ENCODE data around the gene SNX4. TPM values are rescaled to one million over a fixed set of nuclear protein-coding genes. Genes with fewer than 3 reads are reported as not detected.
A peak's percentile ranks its signal among the peaks of the same experiment; 100 is the strongest.
"Not testable (repeated sequence)": the region's sequence is repeated elsewhere in the genome, so short reads cannot be mapped to it uniquely, and the experiment has no call there.

Gene SNX4
- polyA plus RNA-seq, 2 of the 4 experiments (the other 2 are of a cell fraction) = 19.1 to 21.7 TPM

DNA sequence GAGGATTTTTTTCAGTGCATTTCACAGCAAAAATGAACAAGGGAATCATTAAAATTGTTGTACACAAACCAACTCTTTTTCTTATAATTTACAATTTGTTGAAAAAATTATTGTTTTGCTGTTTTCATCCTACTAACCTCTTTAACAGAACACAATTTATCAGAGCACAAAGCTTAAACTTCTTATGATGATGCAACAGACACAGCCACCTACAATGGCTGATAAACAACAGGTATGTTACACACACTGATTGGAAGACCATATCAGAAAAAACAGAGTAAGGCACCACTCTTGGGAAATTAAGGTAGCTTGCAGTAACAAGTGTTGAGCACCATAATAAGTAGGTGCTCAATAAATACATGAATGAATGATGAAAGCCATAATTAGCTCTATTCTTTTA lies 8.9 kb upstream of the SNX4 start:
- H3K4me2 ChIP-seq = no peak overlapping the region
- ATAC-seq (no peak), FAIRE-seq (no peak), DNase-seq (ENCODE audit: low read depth in 1 of 2, low spot score in 1 of 2) (no peak)
- no peak overlapping the region for H3K27ac ChIP-seq
- ChIA-PET CTCF (interaction anchor here (0.8 kb wide), 1 partner anchor 8 kb away, joined by 3 read pairs; the partner anchor contains the start of gene SNX4), POLR2A (interaction anchor here (0.7 kb wide), 1 partner anchor 1081 kb away, joined by 3 read pairs; no protein-coding TSS in a partner anchor)
- H3K4me3 ChIP-seq = no peak overlapping the region
- no peak for TF ChIP-seq KDM1A (IDR thresholded peaks at IDR 0.05; ENCODE audit: low read depth)
- no peak for TF ChIP-seq NR3C1 (IDR thresholded peaks at IDR 0.05)
- TF ChIP-seq ZC3H11A (IDR thresholded peaks at IDR 0.05) = no peak
- no peak for TF ChIP-seq SMC3 (IDR thresholded peaks at IDR 0.05)
- TF ChIP-seq POLR2AphosphoS2 (conservative IDR thresholded peaks at IDR 0.05; ENCODE audit: low read length) = no peak
- TF ChIP-seq MAZ (IDR thresholded peaks at IDR 0.05; ENCODE audit: borderline replicate concordance, low read depth, low read length) = no peak
- TF ChIP-seq FOXS1 (CRISPR knock-in tag; IDR thresholded peaks at IDR 0.05) = no peak
- no peaks in the 10 kb centered on the region for H3K4me1 ChIP-seq
- H3K9me3 ChIP-seq = no peaks in the 10 kb centered on the region

DNA sequence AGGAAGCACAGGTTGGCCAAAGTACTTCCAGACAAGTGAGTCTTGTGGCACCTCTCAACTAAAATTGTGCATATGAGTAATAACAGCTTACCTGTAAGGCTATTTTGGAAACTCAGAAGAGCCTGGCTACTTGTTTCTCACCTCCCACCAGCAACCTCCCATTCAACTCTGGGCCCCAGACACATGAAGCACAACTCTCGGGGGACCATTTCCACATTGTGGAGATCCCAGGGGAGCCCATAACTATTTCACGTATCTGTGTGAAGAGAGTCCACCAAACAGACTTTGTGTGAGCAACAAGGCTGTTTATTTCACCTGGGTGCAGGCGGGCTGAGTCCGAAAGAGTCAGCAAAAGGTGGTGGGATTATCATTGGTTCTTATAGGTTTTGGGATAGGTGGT lies 5.2 kb upstream of the SNX4 start:
- WGBS (ENCODE audit: missing lambda C conversion rate) = 94% methylated on average over 4 of the region's 4 CpGs
- POLR2A ChIA-PET = no interaction called here
- FAIRE-seq = no peak

GRCh38 chr3:125520563-125520919 lies 539 bp upstream of the SNX4 start:
- not testable (repeated sequence) for DNase-seq (ENCODE audit: low read depth in 1 of 2, low spot score in 1 of 2); ATAC-seq; H3K4me1 ChIP-seq; FAIRE-seq; H3K9me3 ChIP-seq
- Histone ChIP-seq H3K27ac (peak overlapping the region; percentile 90 to 98), H3K4me2 (peak overlapping the region; percentile 67), H3K4me3 (peak overlapping the region; percentile 89)
- ChIA-PET CTCF (interaction anchor here (0.7 to 1.1 kb wide), 3 partner anchors 8 to 99 kb away, joined by 3 read pairs; no protein-coding TSS in a partner anchor), POLR2A (interaction anchor here (0.6 kb wide), 1 partner anchor 75 kb away, joined by 5 read pairs; the partner anchor contains the start of gene OSBPL11)
- 69% methylated on average over 15 of the region's 15 CpGs for WGBS (ENCODE audit: missing lambda C conversion rate)

More for the DNA sequence above, 5.2 kb upstream of the SNX4 start:
- ATAC-seq (no peak), DNase-seq (ENCODE audit: low read depth in 1 of 2, low spot score in 1 of 2) (no peak)
- H3K27ac ChIP-seq = no peak overlapping the region
- CTCF ChIA-PET = no interaction called here
- H3K4me3 ChIP-seq = no peak overlapping the region
- H3K4me1 ChIP-seq = 0 out of 3 replicates have a peak, but pooled peaks cover 3% of the 10 kb centered on the region
- TF ChIP-seq REST (IDR thresholded peaks at IDR 0.05) = no peak
- TF ChIP-seq EHF (CRISPR knock-in tag; IDR thresholded peaks at IDR 0.05) = no peak
- no peak for TF ChIP-seq HOXA7 (CRISPR knock-in tag; IDR thresholded peaks at IDR 0.05)
- no peak for TF ChIP-seq NPAS2 (CRISPR knock-in tag; IDR thresholded peaks at IDR 0.05; ENCODE audit: borderline replicate concordance)
- no peak for TF ChIP-seq NR3C1 (IDR thresholded peaks at IDR 0.05)
- no peak for TF ChIP-seq MYC (IDR thresholded peaks at IDR 0.05; ENCODE audit: borderline replicate concordance, low read length)
- no peak for TF ChIP-seq JUN (IDR thresholded peaks at IDR 0.05)
- no peak for TF ChIP-seq NFE2L2 (conservative IDR thresholded peaks at IDR 0.05; ENCODE audit: low read length)
- no peak for TF ChIP-seq FOSL2 (IDR thresholded peaks at IDR 0.05)
- no peak for TF ChIP-seq FOSL2 (CRISPR knock-in tag; IDR thresholded peaks at IDR 0.05)
- TF ChIP-seq HMGXB4 (CRISPR knock-in tag; IDR thresholded peaks at IDR 0.05; ENCODE audit: borderline replicate concordance) = no peak
- TF ChIP-seq ZC3H11A (IDR thresholded peaks at IDR 0.05) = no peak
- TF ChIP-seq HEYL (CRISPR knock-in tag; IDR thresholded peaks at IDR 0.05) = no peak
- TF ChIP-seq FOSB (CRISPR knock-in tag; IDR thresholded peaks at IDR 0.05) = no peak
- TF ChIP-seq ZFP36 (IDR thresholded peaks at IDR 0.05; ENCODE audit: borderline replicate concordance, partially characterized antibody) = no peak
- no peaks in the 10 kb centered on the region for H3K9me3 ChIP-seq
- no peak overlapping the region for H3K4me2 ChIP-seq

Measured in A549 (cell line).